T-helper 22 cell (primary cell): ENCODE results near the gene ALPG.
"Not testable (repeated sequence)": the region's sequence is repeated elsewhere in the genome, so short reads cannot be mapped to it uniquely, and the experiment has no call there.

Source experiments
- DNase-seq: peaks from one replicate; pipeline ENCODE4 v3.0.0-alpha.2; 2020; ENCODE audit warnings: low read depth

Gene ALPG

GRCh38 chr2:232377319-232377718 lies 29.3 kb upstream of the ALPG start:
- no peak for DNase-seq

GRCh38 chr2:232377841-232378734 lies 28.6 kb upstream of the ALPG start:
- no peak for DNase-seq

- DNase-seq = not testable (repeated sequence)
Observed at GRCh38 chr2:232378735-232379151, 27.9 kb upstream of the ALPG start, which contains the start of gene ALPP. Gene ALPP (plus strand): TSS chr2:232378751. CDS start chr2:232378803, 52 bp downstream.

GRCh38 chr2:232379610-232380590 lies 26.7 kb upstream of the ALPG start:
- not testable (repeated sequence) for DNase-seq

GRCh38 chr2:232381204-232382031 lies 25.2 kb upstream of the ALPG start:
- not testable (repeated sequence) for DNase-seq

- DNase-seq = no peak
Observed at GRCh38 chr2:232382331-232383225, 24.1 kb upstream of the ALPG start.

GRCh38 chr2:232384466-232384865 lies 22.2 kb upstream of the ALPG start:
- no peak for DNase-seq

GRCh38 chr2:232385058-232385457 lies 21.6 kb upstream of the ALPG start:
- DNase-seq = not testable (repeated sequence)

- no peak for DNase-seq
Observed at GRCh38 chr2:232385660-232386489, 20.8 kb upstream of the ALPG start.

- DNase-seq = no peak
Observed at GRCh38 chr2:232386490-232386739, 20.2 kb upstream of the ALPG start.

GRCh38 chr2:232386740-232387450 lies 19.7 kb upstream of the ALPG start:
- DNase-seq = no peak

GRCh38 chr2:232387451-232388171 lies 19.0 kb upstream of the ALPG start:
- DNase-seq = no peak

GRCh38 chr2:232388324-232388891 lies 18.2 kb upstream of the ALPG start:
- no peak for DNase-seq

GRCh38 chr2:232389327-232389726 lies 17.3 kb upstream of the ALPG start:
- DNase-seq = no peak

- DNase-seq = no peak
Observed at GRCh38 chr2:232390661-232391060, 16.0 kb upstream of the ALPG start.

- no peak for DNase-seq
Observed at GRCh38 chr2:232393556-232393955, 13.1 kb upstream of the ALPG start.

GRCh38 chr2:232394431-232394830 lies 12.2 kb upstream of the ALPG start:
- DNase-seq = not testable (repeated sequence)

GRCh38 chr2:232395586-232395985 lies 11.1 kb upstream of the ALPG start:
- DNase-seq = no peak
